ENCODE results near the gene TTC23L.
"Not testable (repeated sequence)": the region's sequence is repeated elsewhere in the genome, so short reads cannot be mapped to it uniquely, and the experiment has no call there.

TTC23L gene

DNA sequence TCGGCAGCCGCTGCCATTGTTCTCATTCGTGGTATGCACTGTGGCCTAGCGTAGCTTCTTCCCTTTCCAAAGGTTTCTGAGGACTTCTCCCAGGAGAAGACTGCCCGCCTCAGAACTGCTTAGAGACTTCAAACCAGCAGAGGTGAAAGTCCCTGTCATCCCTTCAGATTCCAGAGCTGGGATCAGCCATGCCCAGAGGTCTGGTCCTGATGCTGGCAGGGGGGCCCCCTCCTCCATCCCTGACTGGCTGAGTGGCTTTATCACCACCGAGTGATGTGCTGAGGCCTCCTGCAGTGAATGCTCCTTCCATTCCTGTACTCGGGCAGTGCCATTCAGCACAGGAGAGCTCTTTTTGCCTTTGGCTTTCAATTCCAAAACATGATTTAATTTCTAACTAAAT lies 8.1 kb upstream of the TTC23L start:
- not testable (repeated sequence) for H3K4me3 ChIP-seq (ENCODE audit: low read length)

DNA sequence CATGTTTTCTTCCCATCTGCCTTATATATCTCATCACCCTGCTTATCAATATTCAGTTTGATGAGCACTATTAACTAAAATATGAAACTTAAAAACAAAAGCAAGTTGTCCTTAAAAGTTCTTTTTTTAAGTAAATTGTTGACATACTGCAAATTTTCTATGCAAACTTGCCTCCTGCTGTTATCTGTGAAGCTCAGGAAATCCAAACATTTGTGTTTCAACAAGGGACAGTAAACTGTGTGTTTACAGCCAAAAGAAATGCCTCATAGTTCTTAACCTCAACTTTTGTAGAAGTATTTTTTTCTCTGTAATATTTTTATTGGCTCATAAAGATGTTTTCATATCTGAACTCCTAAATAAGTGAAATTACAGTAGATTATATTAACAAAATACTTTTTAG lies 7.7 kb upstream of the TTC23L start:
- no peak overlapping the region for H3K4me3 ChIP-seq (ENCODE audit: low read length)
- DNase-seq (ENCODE audit: low read depth, low spot score) = no peak

More for the DNA sequence above, 8.1 kb upstream of the TTC23L start:
- DNase-seq (ENCODE audit: low read depth, low spot score) = not testable (repeated sequence)

- no peak for DNase-seq (ENCODE audit: low read depth, low spot score)
These were observed 6.4 kb upstream of the TTC23L start for GRCh38 chr5:34832568-34832967.

GRCh38 chr5:34833090-34833489 lies 5.9 kb upstream of the TTC23L start:
- no peak for DNase-seq (ENCODE audit: low read depth, low spot score)
- no peak overlapping the region for H3K4me3 ChIP-seq (ENCODE audit: low read length)

More at GRCh38 chr5:34832568-34832967, 6.4 kb upstream of the TTC23L start:
- H3K4me3 ChIP-seq (ENCODE audit: low read length) = no peak overlapping the region

DNA sequence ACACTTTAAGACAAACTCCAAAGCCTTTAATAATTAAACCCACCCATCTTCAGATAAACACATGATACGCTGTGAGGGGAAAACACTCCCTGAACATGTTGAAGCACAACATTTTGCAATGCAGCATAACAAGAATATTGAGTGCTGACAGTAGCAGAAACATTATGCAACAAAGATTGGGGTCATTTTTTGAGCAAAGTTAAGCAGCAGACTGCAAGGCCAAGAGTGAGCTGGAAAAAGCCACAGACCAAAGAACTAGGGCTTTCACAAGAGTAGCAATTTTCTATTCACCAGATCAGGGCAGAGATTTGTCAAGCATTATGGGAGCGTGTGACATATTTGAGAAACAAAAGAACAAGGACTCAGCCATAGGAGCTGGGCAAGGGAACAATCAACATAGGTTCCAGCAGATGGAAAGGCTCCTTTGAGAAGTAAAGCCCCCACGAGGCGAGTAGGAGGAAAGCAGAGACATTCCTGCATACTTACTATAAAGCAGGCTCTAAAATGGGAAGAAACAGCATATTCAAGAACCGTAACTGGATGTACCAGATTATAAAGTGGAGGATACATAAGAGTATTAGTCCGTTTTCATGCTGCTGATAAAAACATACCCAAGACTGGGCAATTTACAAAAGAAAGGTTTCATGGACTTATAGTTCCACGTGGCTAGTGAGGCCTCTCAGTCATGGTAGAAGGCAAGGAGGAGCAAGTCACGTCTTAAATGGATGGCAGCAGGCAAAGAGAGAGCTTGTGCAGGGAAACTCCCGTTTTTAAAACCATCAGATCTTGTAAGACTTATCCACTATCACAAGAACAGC lies 4.8 kb upstream of the TTC23L start:
- no peak overlapping the region for H3K4me3 ChIP-seq (ENCODE audit: low read length)
- no peak for DNase-seq (ENCODE audit: low read depth, low spot score)

- DNase-seq (ENCODE audit: low read depth, low spot score) = no peak
- H3K4me3 ChIP-seq (ENCODE audit: low read length) = no peak overlapping the region
These were observed 4.2 kb upstream of the TTC23L start for GRCh38 chr5:34834794-34835089.

- no peak for DNase-seq (ENCODE audit: low read depth, low spot score)
- no peak overlapping the region for H3K4me3 ChIP-seq (ENCODE audit: low read length)
These were observed 3.3 kb upstream of the TTC23L start for GRCh38 chr5:34835664-34836063.

GRCh38 chr5:34841816-34842215 lies 2.9 kb downstream of the TTC23L start:
- DNase-seq (ENCODE audit: low read depth, low spot score) = no peak
- H3K4me3 ChIP-seq (ENCODE audit: low read length) = no peak overlapping the region

DNA sequence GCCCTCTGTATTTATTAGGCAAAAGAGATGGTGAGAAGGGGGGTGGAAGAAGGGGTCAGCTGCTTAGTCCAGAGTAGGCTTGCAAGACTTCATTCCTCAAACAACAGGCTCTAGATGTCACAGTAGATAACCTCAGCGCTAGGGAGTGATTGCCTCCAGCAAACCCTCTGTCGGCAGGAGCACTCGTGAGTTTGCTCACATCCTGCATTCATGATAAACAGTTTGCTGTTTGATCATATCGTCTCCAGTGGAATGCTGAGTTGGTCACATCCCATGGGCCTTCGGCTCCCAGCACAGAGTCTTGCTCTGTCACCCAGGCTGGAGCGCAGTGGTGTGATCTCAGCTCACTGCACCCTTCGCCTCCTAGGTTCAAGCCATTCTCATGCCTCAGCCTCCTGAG lies 3.6 kb downstream of the TTC23L start:
- no peak for DNase-seq (ENCODE audit: low read depth, low spot score)
- H3K4me3 ChIP-seq (ENCODE audit: low read length) = no peak overlapping the region

- no peak overlapping the region for H3K4me3 ChIP-seq (ENCODE audit: low read length)
- DNase-seq (ENCODE audit: low read depth, low spot score) = no peak
These were observed 4.5 kb downstream of the TTC23L start for GRCh38 chr5:34843497-34843896.

DNA sequence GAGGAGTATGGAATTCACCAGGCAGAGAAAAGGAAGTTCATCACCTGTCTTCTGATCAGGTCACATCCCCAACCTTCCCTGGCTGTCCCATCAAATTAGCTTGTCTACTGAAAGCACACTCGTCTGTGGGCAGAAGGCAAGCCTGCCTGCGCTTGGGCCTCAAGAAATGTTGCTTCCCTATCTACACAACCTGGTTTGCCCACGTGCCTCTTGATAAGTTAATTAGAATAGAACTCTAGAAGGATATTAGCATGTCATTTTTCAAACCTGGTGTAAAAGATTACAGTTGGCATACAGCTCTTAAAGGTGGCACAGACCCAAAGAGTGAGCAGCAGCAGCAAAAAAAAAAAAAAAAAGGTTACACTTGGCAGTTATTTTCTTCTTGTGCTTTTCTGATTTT lies 5.1 kb downstream of the TTC23L start:
- H3K4me3 ChIP-seq (ENCODE audit: low read length) = no peak overlapping the region
- no peak for DNase-seq (ENCODE audit: low read depth, low spot score)

GRCh38 chr5:34844999-34845398 lies 6.0 kb downstream of the TTC23L start:
- DNase-seq (ENCODE audit: low read depth, low spot score) = no peak
- H3K4me3 ChIP-seq (ENCODE audit: low read length) = no peak overlapping the region

- H3K4me3 ChIP-seq (ENCODE audit: low read length) = no peak overlapping the region
- no peak for DNase-seq (ENCODE audit: low read depth, low spot score)
These were observed 8.1 kb downstream of the TTC23L start for GRCh38 chr5:34847056-34847455.

- DNase-seq (ENCODE audit: low read depth, low spot score) = no peak
- no peak overlapping the region for H3K4me3 ChIP-seq (ENCODE audit: low read length)
These were observed 8.6 kb downstream of the TTC23L start for GRCh38 chr5:34847552-34847951.

GRCh38 chr5:34848230-34848629 lies 9.3 kb downstream of the TTC23L start:
- DNase-seq (ENCODE audit: low read depth, low spot score) = no peak
- no peak overlapping the region for H3K4me3 ChIP-seq (ENCODE audit: low read length)

GRCh38 chr5:34849253-34849652 lies 10.3 kb downstream of the TTC23L start:
- no peak for DNase-seq (ENCODE audit: low read depth, low spot score)

DNA sequence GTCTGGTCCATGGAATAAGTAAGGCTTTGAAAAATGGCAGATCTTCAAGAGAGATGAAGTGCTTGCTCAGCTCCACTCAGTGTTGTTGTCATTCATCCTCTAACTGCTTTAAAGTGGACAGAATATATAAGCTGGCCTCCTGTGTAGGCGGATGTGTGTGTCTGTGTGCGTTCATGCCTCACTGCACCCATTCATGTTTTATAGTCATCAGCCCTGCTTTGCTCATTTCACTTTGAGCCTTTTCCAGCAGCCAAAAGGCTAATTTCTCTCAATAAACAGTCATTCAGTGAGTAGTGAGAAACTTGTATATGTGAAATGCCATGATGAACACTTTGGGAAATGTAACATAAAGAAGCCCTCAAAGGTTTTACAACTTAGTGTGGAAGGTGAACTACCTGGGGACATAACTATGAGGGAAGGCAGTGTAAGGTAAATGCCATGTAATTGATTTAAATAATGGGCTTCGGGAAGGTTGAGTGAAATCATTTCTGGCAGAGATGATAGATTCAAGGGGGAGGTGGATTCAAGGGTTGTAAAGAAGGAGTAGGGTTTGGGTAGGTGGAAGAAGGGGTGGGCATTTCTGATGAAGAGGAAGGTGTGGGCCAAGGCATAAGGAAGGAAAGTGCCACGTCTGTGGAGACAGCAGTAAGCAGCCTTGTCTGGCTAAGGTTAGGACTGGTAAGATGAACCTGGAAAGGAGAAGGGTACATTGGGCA lies 15.7 kb downstream of the TTC23L start:
- no peak overlapping the region for H3K4me3 ChIP-seq (ENCODE audit: low read length)
- no peak for DNase-seq (ENCODE audit: low read depth, low spot score)

More at GRCh38 chr5:34849253-34849652, 10.3 kb downstream of the TTC23L start:
- no peak overlapping the region for H3K4me3 ChIP-seq (ENCODE audit: low read length)

- no peak for DNase-seq (ENCODE audit: low read depth, low spot score)
- H3K4me3 ChIP-seq (ENCODE audit: low read length) = no peak overlapping the region
These were observed 18.2 kb downstream of the TTC23L start for GRCh38 chr5:34857161-34857560.

GRCh38 chr5:34857894-34858293 lies 18.9 kb downstream of the TTC23L start:
- H3K4me3 ChIP-seq (ENCODE audit: low read length) = no peak overlapping the region
- DNase-seq (ENCODE audit: low read depth, low spot score) = no peak

GRCh38 chr5:34858790-34859189 lies 19.8 kb downstream of the TTC23L start:
- H3K4me3 ChIP-seq (ENCODE audit: low read length) = no peak overlapping the region
- no peak for DNase-seq (ENCODE audit: low read depth, low spot score)

- H3K4me3 ChIP-seq (ENCODE audit: low read length) = no peak overlapping the region
- DNase-seq (ENCODE audit: low read depth, low spot score) = no peak
These were observed 20.3 kb downstream of the TTC23L start for GRCh38 chr5:34859253-34859652.
